RWPE2 (cell line): ENCODE data around the gene SLC4A3.
A peak's percentile ranks its signal among the peaks of the same experiment; 100 is the strongest.

Experiments used
- ATAC-seq: fragments of 200-7000 bp; cut with Tn5 transposase; 3 replicates; pipeline ENCODE4 v1.9.1; 2021; ENCODE audit warnings: low read depth
- DNase-seq: peaks from one replicate; pipeline ENCODE4 v3.0.0-alpha.2; 2020; ENCODE audit warnings: low spot score
- H3K27ac ChIP-seq: fragments of 450-650 bp; 2 replicates; pipeline ENCODE4 v1.5.1; 2017; ENCODE audit warnings: mild to moderate bottlenecking; ENCODE audit not compliant: poor library complexity, severe bottlenecking
- H3K27me3 ChIP-seq: fragments of 250-450 bp; sonication (Bioruptor Pico); 2 replicates; pipeline ENCODE4 v1.5.1; 2021; ENCODE audit warnings: mild to moderate bottlenecking, moderate library complexity; ENCODE audit not compliant: insufficient read depth, poor library complexity, severe bottlenecking
- H3K36me3 ChIP-seq: fragments of 250-450 bp; sonication (Bioruptor Pico); 2 replicates; pipeline ENCODE4 v1.5.1; 2020; ENCODE audit warnings: low read depth, mild to moderate bottlenecking, moderate library complexity
- H3K4me1 ChIP-seq: fragments of 250-450 bp; sonication (Bioruptor Pico); 2 replicates; pipeline ENCODE4 v1.5.1; 2021; ENCODE audit warnings: mild to moderate bottlenecking, moderate library complexity; ENCODE audit not compliant: insufficient read depth, poor library complexity, severe bottlenecking
- H3K4me3 ChIP-seq: fragments of 250-450 bp; sonication (Bioruptor Pico); 2 replicates; pipeline ENCODE4 v1.5.1; 2021; ENCODE audit warnings: mild to moderate bottlenecking, moderate library complexity; ENCODE audit not compliant: severe bottlenecking
- H3K9me3 ChIP-seq: fragments of 250-450 bp; sonication (Bioruptor Pico); 2 replicates; pipeline ENCODE4 v1.5.1; 2021; ENCODE audit warnings: mild to moderate bottlenecking, moderate library complexity; ENCODE audit not compliant: severe bottlenecking
- TF ChIP-seq, protein P1 (sequence below): fragments of 450-650 bp; IDR thresholded peaks from one replicate; pipeline ENCODE4 v1.5.1; 2017; ENCODE audit warnings: mild to moderate bottlenecking, moderate library complexity; ENCODE audit not compliant: poor library complexity, severe bottlenecking

The SLC4A3 gene

DNA sequence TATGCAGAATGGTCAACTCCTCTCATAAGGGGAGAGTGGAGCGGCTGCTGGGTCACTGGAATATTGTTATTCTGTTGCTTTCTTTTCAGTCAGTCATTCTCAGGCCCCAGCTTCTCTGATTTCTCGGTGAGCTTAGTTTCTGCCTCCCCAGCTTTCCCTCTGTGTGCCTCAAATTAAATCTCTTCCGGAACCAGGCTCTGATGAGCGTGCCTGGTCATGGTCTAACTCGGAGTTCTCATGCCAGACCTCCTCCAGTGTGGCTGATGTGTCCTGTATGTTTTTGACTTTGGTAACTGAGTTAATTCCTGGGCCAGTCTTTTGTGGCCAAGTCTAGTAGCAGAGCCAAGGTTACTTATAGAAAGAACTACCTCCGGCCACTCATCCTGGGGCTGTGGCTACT, 34.7 kb upstream of the SLC4A3 start:
- no peaks in the 10 kb centered on the region for H3K9me3 ChIP-seq
- no peaks in the 10 kb centered on the region for H3K4me1 ChIP-seq
- H3K27me3 ChIP-seq, result no peaks in the 10 kb centered on the region
- no peak overlapping the region for H3K27ac ChIP-seq
- TF ChIP-seq, protein P1, sequence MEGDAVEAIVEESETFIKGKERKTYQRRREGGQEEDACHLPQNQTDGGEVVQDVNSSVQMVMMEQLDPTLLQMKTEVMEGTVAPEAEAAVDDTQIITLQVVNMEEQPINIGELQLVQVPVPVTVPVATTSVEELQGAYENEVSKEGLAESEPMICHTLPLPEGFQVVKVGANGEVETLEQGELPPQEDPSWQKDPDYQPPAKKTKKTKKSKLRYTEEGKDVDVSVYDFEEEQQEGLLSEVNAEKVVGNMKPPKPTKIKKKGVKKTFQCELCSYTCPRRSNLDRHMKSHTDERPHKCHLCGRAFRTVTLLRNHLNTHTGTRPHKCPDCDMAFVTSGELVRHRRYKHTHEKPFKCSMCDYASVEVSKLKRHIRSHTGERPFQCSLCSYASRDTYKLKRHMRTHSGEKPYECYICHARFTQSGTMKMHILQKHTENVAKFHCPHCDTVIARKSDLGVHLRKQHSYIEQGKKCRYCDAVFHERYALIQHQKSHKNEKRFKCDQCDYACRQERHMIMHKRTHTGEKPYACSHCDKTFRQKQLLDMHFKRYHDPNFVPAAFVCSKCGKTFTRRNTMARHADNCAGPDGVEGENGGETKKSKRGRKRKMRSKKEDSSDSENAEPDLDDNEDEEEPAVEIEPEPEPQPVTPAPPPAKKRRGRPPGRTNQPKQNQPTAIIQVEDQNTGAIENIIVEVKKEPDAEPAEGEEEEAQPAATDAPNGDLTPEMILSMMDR, result no peak
- no peaks in the 10 kb centered on the region for H3K36me3 ChIP-seq
- H3K4me3 ChIP-seq, result no peak overlapping the region
- DNase-seq (no peak), ATAC-seq (no peak)

DNA sequence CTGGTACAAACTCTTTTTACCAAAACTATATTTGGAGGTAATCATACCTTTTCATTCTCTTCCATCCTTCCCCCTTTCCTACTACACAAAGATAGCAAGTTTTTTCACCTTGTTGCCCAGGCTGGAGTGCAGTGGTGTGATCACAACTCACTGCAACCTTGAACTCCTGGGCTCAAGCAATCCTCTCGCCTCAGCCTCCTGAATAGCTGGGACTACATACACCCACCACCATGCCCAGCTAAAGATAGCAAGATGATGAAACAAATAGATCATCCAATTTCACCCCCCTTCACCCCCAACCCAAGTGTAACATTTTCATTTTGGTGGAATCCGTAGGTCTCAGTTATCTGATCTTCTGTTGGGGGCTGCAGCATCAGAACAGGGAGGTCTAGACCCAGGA, 34.3 kb upstream of the SLC4A3 start:
- ATAC-seq, result no peak
- H3K36me3 ChIP-seq, result no peaks in the 10 kb centered on the region
- no peak for DNase-seq
- no peaks in the 10 kb centered on the region for H3K27me3 ChIP-seq
- H3K4me3 ChIP-seq, result no peak overlapping the region
- TF ChIP-seq, protein P1, result no peak
- no peak overlapping the region for H3K27ac ChIP-seq
- no peaks in the 10 kb centered on the region for H3K4me1 ChIP-seq
- no peaks in the 10 kb centered on the region for H3K9me3 ChIP-seq

- Histone ChIP-seq H3K27ac (no peak overlapping the region), H3K36me3 (no peaks in the 10 kb centered on the region), H3K4me1 (no peaks in the 10 kb centered on the region), H3K4me3 (no peak overlapping the region), H3K9me3 (no peaks in the 10 kb centered on the region), H3K27me3 (no peaks in the 10 kb centered on the region)
- ATAC-seq (no peak), DNase-seq (no peak)
- TF ChIP-seq, protein P1, result no peak
Measured at GRCh38 chr2:219595256-219595655, 32.2 kb upstream of the SLC4A3 start.

DNA sequence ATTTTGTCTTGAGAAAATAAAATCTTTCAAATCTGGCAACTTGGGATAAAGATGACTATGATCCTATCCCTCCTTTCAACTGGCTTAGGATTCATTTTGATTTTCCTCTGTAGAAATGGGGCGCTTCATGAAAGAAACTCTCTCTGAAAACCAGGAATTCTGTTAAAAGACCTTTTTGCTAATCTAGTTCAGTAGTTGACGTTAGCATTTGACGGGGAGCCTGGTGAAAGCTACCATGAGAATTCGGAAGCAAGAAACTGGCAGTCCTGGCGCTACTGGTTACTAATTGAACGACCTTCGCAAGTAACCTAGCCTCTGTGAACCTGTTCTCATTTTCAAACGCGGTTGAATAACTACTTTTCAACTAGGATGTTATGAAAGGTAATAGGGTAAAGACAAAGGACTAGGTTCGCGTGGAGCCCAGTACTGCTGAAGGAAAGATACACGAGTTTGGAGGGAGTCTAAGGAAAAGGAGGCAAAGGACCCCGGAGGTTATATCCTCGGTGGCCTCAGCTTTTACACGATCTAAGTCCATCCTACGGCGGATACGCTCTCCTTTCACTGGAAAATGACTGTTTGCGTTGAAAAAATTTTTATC, 30.4 kb upstream of the SLC4A3 start:
- TF ChIP-seq, protein P1, result no peak
- Histone ChIP-seq H3K4me3 (peak overlapping the region; percentile 63), H3K27me3 (no peaks in the 10 kb centered on the region), H3K27ac (peak overlapping the region; percentile 75), H3K9me3 (no peaks in the 10 kb centered on the region), H3K36me3 (no peaks in the 10 kb centered on the region), H3K4me1 (no peaks in the 10 kb centered on the region)
- ATAC-seq (peak; percentile 2; the same call in 2 of the 3 replicates), DNase-seq (no peak)

DNA sequence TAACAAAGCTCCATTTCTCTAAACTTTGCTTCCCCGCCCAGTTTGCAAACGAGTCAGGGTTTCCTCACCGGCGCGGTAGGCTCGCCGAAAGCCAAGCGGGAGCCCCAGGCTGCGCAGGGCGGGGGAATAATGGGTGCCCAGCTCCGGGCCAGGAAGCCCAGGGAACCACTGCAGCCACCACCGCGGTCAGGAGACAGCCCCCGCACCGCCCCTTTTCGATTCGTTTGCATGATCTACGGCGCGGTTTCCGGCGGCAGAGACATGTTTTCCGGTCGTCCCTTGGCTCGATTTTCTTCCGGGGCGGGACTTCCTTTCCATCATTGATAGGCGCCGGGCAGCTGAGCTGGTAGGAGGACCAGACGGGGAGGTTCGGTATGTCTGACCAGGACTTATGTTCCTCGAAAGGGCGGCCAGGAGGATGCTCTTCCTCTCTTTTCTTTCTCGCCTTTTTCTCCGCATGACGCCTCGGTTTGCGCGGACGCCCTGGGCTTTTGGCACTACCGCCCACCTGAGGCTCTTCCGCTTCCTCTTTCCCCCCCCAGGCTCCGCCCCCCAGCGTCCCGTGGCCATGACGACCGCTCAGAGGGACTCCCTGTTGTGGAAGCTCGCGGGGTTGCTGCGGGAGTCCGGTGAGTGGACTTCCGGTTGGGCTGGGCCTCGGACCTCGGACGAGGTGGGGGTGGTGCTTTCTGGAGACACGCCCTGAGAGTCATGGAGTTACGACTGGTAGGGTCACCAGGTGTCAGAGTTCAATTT, 29.7 kb upstream of the SLC4A3 start, which contains the start of gene STK11IP:
TSS of gene STK11IP (plus strand) at position 306 of the 756 bp plus-strand sequence. CDS start at position 569, 263 bp downstream.
- DNase-seq (peak; percentile 98), ATAC-seq (peak; percentile 95)
- Histone ChIP-seq H3K36me3 (no peaks in the 10 kb centered on the region), H3K4me1 (no peaks in the 10 kb centered on the region), H3K27ac (peak within 1 kb of the TSS; percentile 75), H3K9me3 (no peaks in the 10 kb centered on the region), H3K4me3 (peak within 1 kb of the TSS; percentile 63), H3K27me3 (no peaks in the 10 kb centered on the region)
- TF ChIP-seq, protein P1, result no peak
